GM19025 (cell line): ENCODE measurements around the gene TYROBP.
"Not testable (repeated sequence)": the region's sequence is repeated elsewhere in the genome, so short reads cannot be mapped to it uniquely, and the experiment has no call there.

ENCODE experiments used
- ATAC-seq: cut with Tn5 transposase; IDR thresholded peaks from one replicate; pipeline ENCODE4 v1.9.1; 2021; ENCODE audit warnings: mild to moderate bottlenecking, low read depth, moderate library complexity; ENCODE audit not compliant: unreplicated experiment

The TYROBP gene

DNA sequence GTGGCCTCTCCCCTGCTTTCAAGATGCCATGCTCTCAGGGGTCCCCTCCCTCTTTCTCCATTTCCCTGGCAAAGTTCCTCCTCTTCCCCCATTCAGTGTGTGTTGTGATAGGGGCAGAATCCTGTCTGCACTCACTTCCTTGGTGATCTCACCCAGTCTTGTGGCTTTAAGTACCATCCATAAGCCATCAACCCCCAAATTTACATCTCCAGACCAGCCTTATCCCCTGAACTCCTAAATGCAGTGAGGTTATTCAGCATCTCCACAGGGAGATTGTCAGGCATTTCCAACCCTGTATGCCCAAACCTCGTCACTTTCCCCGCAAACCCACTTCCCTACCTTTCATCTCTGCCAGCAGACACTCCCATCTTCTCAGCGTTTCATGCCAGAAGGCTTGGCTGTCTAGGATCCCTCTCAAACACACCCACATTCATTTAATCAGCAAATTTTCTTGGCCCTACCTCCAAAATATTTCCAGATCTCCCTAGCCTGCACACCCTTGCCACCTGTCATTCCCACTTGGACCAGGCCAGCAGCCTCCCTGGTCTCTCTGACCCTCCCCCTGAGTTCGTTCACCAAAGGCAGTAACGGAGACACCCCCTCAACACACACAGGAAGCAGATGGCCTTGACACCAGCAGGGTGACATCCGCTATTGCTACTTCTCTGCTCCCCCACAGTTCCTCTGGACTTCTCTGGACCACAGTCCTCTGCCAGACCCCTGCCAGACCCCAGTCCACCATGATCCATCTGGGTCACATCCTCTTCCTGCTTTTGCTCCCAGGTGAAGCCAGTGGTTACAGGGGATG is 6.0 kb downstream of the TYROBP start, which contains the start of gene HCST:
Gene HCST (plus strand): TSS at position 676 of the 808 bp plus-strand sequence. CDS start 65 bp downstream, at position 741.
- no peak for ATAC-seq

DNA sequence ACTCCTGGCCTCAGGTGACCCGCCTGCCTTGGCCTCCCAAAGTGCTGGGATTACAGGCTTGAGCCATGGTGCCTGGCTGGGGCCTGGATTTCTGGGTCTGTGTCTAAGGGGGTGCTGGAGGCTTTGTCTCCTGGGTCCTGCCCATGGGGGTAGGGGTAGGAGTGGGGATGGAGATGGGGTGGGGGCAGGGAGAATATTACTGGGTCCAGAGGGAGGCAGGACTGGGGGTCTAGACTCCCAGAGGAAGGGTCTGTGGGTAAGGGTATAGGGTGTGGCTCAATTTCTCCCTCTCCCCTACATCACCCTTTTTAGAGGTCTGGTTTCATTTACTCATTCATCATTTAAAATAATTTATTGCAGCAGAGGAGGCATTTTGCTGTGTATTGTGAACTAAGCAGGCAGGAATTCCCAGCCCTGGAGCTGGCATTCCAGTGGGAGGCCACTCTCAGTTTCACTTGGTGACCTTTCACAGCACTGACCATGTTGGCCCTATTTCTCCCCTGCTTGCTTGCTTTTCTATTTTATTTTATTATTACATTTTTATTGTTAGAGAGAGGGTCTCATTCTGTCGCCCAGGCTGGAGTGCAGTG is 6.9 kb downstream of the TYROBP start:
- ATAC-seq = no peak

DNA sequence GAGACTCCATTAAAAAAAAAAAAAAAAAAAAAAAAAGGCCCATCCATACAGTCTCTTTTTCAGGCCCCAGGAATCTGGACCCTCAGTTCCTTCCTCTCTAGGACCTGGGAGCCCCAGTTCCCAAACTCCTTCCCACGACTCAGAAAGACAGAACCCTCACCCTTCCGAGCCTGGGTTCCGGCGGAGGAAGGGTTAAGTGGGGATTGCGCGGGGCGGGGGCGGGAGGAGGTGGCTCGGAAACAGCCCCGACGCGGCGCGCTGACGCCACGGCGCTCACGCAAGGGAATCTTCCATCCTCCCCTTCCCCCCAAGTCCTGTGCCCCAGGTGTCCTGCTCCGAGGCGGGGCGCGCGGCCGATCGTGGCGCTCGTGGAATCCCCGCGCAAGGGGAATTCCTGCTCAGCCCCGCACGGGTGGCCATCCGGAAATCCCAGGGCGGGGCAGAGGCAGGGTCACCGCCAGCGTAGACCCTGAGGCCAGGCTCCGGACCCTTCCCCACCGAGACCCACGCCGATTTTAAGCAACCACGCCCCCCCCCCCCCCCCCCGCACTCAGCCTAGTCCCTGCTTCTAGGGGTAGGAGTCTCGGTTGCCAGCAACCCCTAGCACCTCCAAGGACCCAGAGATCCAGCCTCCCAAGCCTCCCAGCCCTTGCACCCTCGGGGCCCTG is 8.4 kb downstream of the TYROBP start:
- ATAC-seq = peak; percentile 42

DNA sequence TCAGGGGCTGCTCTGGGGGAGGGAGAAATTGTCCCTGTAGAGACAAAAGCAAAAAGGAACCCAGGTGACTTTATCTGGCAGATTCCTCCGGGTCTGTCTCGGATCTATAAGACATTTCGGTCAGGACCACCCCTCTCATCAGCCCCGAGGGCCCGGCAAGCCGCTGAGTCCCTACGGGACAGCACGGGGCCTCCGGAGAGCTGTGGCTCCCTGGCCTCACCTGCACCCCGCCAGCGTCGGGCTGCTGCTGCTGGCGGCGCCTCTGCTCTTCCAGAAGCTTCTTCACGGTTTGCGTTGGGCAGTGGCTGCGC is 9.6 kb downstream of the TYROBP start:
- no peak for ATAC-seq

DNA sequence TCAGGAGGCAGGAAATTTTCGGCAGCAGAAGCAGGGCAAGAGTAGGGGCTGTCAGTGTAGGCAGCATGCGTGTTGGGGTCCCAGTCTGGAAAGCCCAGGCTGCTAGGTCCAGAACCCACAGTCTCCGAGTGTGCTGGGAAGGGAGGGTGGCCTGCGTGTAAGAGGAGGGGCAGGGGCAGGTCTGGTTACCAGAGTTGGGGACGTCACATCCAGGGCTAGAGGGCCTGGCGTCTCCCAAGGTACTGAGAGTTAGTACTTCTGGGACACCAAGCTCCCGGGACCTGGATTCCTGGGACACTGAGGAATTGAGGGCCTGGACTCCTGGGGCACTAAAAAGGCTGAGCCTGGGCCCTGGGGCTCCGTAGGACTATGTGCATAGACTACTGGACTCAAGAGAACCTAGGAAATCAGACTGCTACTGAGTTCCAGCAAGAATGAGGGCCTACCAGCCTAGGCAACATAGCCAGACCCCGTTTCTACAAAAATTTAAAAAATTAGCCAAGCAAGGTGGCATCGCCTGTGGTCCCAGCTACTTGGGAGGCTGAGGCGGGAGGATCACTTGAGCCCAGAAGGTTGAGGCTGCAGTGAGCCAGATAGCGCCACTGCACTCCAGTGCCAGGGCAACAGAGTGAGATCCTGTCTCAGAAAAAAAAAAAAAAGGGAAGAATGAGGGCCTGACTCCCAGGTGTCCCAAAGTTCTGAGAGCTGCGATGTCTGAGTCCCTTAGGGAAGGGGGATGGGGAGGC is 10.2 kb downstream of the TYROBP start:
- no peak for ATAC-seq

DNA sequence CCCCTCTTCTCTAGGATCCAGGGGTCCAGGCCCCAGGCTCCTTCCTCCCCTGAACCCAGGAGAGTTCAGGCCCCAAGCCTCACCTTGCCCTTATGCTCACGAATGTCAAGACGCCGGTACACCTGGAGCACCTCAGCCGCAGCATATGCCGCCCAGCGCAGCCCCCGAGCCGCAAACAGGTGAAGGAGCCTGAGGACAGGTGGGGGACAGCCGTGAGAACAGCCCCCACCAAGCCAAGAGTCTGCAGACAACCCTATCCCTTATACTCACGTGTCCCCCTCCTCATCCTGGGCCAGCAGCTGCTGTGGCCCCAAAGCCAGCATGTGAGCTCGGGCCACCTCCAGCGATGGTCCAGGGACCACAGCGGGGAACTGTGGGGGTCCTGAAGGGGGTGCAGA is 11.5 kb downstream of the TYROBP start:
- ATAC-seq = no peak

DNA sequence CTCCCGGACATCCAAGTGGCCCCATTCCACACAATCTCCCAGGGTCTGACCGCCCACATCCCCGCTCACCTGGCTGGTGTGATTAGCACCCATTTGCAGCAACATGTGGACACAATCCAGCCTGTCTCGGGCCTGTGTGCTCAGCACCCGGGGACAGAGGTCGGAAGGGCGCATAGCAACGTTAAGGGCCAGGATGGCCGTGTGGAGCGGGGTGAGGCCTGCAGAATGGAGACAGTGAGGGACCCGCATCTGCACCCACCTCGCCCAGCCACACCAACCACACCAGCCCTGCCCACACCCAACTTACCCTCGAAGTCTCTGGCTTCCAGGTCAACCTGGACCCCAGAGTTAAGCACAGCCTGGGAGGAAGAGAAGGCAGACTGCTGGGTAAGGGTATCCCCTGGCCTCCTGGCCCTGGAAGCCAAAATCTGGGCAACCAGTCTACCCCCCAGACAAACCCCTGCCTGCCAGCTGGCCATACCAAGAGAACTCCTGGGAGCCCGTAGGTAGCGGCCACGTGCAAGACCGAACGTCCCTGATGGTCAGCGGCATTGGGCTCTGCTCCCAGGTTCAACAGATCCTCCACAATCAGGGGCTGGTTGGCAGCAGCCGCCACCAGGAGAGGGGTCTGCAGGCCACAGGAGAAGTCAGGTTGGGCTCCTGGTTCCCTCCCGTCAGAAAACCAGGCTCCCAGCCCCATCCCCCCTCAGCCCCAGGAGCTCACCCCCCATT is 12.0 kb downstream of the TYROBP start:
- no peak for ATAC-seq

DNA sequence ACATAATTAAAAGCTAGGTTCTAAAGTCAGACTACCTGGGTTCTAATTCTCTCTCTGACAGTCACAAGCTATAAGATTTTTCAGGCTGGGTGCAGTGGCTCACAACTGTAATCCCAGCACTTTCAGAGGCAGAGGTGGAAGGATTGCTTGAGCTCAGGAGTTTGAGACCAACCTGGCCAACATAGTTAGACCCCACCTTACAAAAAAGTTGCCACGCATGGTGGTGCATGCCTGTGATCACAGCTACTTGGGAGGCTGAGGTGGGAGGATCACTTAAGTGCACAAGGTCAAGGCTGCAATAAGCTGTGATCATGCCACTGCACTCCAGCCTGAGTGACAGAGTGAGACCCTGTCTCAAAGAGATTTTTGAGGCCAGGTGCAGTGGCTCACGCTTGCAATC is 13.8 kb downstream of the TYROBP start:
- ATAC-seq = no peak

DNA sequence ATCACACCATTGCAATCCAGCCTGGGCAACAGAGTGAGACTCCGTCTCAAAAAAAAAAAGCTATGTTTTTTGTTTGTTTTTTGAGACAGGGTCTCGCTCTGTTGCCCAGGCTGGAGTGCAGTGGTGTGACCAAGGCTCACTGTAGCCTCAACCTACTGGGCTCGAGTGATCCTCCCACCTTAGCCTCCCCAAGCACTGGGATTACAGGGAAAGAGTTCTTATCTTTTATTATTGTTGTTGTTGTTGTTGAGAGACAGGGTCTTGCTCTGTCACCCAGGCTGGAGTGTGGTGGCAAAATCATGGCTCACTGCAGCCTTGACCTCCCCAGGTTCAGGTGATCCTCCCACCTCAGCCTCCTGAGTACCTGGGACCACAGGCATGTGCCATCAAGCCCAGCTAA is 16.3 kb downstream of the TYROBP start:
- not testable (repeated sequence) for ATAC-seq

DNA sequence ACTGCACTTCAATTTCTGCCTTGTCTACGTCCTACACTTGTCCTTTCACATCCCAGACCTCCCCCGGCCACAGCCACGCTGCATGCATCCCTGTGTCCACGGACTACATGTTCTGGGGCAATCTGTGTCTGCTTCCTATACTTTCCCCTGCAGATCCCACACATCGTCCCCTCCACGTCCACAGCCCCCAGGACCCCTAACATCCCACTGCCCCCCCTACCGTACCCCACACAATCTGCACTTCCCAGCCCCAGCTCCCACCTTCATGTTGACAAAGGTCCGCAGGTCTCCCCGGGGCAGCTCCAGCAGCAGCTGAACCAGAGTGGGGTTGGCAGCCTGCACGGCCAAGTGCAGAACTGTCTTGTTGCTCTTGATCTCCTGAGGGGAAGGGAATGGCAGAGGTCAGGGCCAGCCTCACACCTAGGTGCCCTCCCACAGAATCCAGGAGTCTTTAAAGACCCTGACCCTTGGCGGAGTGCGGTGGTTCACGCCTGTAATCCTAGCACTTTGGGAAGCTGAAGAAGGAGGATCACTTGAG is 17.9 kb downstream of the TYROBP start:
- ATAC-seq = no peak

DNA sequence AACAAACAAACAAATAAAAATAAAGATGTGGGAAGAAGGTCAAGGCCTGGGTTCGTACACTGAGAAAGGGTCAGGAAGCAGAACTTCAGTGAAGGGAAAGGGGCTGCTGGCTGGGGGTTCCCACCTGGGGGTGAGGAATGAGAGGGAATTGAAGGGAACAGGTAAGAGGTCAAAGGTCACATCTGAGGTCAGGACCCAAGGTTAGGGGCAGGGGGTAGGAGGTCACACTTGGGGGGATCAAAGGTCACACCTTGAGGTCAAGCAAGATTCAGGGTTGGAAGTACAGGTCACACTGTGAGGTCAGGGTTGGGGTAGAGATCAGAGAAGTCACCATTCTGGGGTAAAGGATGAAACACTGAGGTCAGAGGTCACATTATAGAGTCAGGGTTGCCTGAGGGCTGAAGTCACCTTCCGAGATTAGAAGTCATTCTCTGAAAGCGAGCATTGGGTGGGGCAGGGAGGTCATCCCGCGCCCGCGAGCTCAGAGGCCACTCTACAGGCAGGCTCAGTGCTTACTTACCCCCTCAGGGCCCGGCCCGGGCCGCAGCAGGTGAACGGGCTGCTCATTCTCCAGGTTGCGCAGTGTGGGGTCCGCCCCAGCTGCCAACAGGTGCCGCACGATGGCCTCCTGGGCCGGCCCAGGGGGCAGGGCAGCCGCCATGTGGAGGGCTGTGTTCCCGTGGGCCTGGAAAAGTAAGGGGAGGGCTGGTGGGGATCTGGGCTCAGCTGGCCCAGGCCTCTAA is 18.6 kb downstream of the TYROBP start:
- no peak for ATAC-seq

DNA sequence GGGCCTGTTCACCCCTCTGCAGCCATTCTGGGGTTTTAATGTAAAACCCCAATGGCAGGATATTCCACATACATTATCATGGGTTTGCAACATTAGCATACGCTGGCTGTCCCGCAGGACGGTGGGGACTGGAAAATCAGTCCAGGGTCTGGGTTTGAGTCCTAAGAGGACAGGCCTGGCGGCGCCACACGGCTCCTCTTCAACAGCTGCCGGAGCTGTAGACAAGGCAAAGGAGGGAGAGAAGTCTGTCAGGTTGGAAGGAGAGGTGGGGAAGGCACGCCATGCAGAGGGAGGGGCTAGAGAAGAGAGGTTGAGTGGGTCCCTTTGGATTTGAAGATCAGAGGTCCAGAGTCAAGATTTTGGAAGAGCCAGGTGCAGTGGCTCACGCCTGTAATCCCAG is 19.7 kb downstream of the TYROBP start:
- ATAC-seq = no peak

DNA sequence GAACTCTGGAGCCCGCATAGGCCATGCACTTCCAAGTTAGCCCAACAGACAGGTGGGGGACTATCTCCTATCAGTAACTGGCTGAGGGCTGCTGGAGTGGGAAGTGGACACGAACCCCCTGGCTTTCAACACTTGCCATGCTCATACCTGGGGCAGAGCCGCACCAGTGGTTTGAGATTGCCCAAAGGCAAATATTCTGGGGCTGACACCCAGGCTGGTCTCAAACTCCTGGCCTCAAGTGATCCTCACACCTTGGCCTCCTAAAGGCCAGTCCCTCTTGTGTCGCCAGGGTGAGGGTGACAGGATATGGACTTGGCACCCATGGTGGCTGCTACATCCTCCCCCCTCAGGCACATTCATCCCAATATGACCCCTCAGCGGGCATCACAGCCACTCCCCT is 20.9 kb downstream of the TYROBP start:
- ATAC-seq = no peak

DNA sequence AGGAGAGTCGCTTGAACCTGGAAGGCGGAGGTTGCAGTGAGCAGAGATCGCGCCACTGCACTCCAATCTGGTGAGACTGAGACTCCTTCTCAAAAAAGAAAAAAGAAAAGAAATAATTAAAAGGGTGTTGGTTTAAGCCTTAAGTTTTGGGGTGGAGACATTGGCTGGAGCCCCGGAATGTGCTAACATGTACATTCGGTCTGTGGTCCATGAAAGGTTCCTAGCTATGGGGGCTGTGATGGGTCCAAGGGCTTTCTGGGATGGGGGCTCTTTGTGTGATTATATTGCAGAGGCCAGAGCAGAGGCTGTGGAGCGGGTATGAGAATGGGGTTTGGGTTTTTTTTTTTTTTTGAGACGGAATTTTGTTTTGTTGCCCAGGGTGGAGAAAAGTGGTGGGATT is 22.2 kb downstream of the TYROBP start:
- ATAC-seq = no peak

DNA sequence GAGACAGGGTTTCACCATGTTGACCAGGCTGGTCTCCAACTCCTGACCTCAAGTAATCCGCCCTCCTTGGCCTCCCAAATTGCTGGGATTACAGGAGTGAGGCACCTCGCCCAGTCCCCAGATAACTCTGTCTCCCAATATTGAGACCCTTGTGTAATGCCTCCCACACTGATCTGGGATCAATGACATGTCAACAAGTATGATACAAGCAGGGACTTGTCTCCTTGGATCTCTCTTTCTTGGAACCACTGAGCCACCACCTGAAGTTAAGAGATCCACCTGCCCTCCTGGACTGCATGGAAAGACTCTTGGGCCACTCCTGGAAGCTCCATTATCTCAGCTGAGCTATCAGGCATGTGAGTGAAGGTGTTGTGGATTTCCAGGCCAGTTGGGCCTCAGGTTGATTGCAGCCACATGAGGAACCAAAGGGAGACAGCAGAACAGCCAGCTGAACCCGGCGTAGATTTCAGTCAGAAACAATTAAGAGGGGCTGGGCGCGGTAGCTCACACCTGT is 22.8 kb downstream of the TYROBP start:
- ATAC-seq = no peak

DNA sequence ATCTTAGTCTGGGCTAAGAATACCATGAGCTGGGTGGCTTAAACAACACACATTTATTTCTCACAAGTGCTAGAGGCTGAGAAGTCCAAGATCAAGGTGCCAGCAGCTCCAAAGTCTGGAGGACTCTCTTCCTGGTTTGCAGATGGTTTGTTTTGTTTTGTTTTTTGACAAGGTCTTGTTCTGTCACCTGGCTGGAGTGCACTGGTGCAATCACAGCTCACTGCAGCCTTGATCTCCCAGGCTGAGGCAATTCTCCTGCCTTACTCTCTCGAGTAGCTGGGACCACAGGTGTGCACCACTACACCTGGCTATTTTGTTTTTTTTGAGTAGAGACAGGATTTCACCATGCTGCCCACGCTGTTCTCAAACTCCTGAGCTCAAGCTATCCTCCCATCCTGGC is 24.2 kb downstream of the TYROBP start:
- ATAC-seq = no peak

DNA sequence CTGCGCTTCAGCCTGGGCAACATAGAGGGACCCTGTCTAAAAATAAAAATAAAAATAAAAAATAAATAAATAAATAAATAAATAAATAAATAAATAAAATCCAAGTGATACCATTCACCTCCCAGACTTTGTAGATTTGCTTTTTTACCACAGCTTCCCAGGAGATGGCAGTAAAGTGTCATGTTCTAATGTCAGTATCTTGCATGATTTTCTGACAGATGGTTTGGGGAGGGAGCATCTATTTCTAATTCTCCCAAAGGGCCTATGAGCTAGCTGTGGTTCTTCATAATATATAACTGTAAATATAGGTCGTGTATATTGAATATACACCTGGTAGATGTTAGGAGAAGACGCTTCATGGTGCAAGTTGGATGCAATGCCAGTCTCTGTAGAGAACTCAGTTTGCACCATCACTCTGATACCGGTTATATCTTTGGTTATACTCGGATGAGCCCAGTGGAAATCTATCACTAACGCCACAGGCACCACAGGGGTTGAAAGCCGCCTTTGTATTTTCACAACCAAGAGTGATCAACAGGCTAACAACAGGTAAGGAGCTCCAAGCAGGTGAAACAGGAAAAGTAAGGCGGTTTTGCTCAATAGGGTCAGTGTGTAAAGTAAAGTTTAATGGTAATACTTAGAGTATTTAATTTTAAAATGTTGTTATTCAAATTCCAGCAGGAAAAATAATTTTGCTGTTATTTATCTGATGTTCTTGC is 25.8 kb downstream of the TYROBP start:
- no peak for ATAC-seq

DNA sequence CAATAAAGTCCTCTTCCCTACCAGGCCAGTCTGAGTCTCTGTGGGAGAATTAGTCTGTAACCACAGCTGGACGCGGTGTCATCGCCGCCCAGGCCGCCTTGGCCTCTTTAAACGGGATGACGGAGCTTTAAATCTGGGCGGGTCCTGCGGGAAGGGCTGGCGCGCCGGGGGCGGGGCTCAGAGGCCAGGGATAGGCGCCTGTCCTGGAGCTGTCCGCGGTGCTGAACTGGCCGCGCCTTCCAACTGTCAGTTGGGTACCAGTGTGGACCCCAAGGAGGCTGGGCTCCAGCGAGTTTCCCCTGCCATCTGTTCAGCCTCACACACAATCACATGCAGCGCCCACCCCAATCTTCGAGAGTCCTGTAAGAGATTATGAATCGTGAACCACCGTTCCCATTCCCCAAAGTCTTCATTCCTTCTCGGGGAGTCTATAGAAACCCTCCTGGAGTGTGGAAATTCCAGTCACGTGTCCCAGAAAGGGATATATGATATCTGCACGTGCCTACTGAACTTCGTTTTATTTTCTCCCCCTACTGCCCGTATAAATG is 28.3 kb downstream of the TYROBP start:
- no peak for ATAC-seq
